IPS-18a (cell line): ENCODE data around the gene RAC3.

ENCODE experiments used
- H3K27ac ChIP-seq: one replicate; pipeline ENCODE4 v1.5.1; 2013; ENCODE audit warnings: low read length
- H3K27me3 ChIP-seq: one replicate; pipeline ENCODE4 v1.6.1; 2013; ENCODE audit warnings: mild to moderate bottlenecking, low read length; ENCODE audit not compliant: control insufficient read depth, insufficient read depth
- H3K36me3 ChIP-seq: one replicate; pipeline ENCODE4 v1.6.1; 2013; ENCODE audit warnings: low read depth, low read length; ENCODE audit not compliant: control insufficient read depth
- H3K4me1 ChIP-seq: one replicate; pipeline ENCODE4 v1.6.1; 2013; ENCODE audit warnings: low read depth, low read length; ENCODE audit not compliant: control insufficient read depth
- H3K4me3 ChIP-seq: one replicate; pipeline ENCODE4 v1.5.1; 2013; ENCODE audit warnings: low read length
- H3K9ac ChIP-seq: one replicate; pipeline ENCODE4 v1.6.1; 2013; ENCODE audit warnings: mild to moderate bottlenecking, low read length, moderate library complexity
- H3K9me3 ChIP-seq: one replicate; pipeline ENCODE4 v1.6.1; 2013; ENCODE audit warnings: low read depth, low read length; ENCODE audit not compliant: control insufficient read depth

Gene RAC3

GRCh38 chr17:82050761-82051641, 19.5 kb downstream of the RAC3 start:
- Histone ChIP-seq H3K27me3 (no peaks in the 10 kb centered on the region), H3K27ac (no peak overlapping the region), H3K9ac (no peak overlapping the region)

DNA sequence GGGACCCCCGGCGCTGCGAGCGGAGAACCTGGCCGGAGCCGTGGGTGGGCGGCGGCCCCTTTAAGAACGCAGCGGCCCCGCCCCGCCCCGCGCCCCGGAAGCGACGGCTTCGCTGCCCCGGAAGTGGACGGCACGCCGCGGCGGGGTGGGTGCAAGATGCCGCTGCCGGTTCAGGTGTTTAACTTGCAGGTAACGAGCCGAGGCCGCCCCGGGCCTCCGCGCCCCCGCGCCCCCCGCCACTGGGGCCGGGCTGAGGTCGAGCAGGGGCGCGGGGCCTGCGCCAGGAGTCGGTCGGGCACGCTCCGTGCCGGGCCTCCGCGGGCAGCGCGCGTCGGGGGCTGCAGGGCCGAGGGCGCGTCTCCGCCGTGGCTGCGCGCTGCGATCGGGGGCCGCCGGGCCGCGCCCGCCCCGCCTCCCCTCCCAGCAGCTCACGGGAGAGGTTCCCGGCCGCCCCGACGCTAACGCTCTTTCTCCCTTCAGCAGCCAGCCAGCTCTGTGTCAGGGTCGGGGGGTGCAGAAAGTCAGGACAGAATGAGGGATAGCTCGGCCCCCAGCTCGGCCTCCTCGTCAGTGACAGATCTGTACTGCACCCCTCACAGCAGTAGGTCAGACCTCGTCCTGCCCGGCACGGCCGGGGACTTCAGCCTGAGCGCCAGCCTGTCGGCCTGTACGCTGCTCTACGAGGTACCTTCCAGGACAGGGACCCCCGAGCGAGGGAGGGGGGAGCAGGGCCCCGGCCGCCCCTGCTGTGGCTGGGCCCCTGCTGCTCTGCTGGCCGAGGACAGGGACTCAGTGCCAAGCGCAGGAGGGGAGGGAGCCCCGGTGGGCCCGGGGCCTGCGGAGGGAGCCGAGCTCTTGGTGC, 20.5 kb downstream of the RAC3 start, which contains the start of the genes GPS1 and RFNG:
TSS of gene GPS1 (plus strand) at position 123 of the 862 bp plus-strand sequence. CDS start at position 157, 34 bp downstream.
TSS of gene RFNG (minus strand) at position 36 of the 862 bp plus-strand sequence. CDS start 45 bp downstream, outside the sequence.
- H3K4me1 ChIP-seq = no peaks in the 10 kb centered on the region
- peak within 1 kb of the TSS; percentile 62 for H3K9ac ChIP-seq
- H3K27me3 ChIP-seq = no peaks in the 10 kb centered on the region
- peak within 1 kb of the TSS; percentile 85 for H3K4me3 ChIP-seq
- H3K27ac ChIP-seq = no peak within 1 kb of the TSS
- H3K36me3 ChIP-seq = peaks cover 35% of the 10 kb centered on the region
- no peaks in the 10 kb centered on the region for H3K9me3 ChIP-seq

More at GRCh38 chr17:82050761-82051641, 19.5 kb downstream of the RAC3 start:
- Histone ChIP-seq H3K9me3 (no peaks in the 10 kb centered on the region), H3K4me1 (no peaks in the 10 kb centered on the region), H3K36me3 (peaks cover 25% of the 10 kb centered on the region), H3K4me3 (peak overlapping the region; percentile 52)

DNA sequence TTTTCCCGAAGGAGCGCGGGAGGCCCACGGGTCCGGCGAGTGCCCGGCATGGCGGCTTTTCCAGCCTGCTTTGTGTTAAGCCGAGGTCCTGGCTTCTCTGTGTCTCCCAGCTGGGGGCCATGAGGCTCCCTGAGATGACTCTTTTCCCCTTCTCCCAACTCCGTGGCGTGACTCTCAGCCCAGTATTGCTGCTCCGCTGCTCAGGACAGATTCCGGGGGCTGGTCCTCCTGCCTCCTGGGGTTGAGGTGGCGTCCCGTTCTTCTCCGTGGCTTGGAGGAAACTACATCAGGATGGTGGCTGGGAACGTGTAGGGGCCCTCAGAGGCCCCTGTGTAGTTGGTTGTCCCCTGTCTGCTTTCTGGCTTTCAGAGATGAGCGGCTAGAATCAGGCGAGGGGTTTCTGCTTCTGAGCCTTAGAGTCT, 21.2 kb downstream of the RAC3 start:
- H3K36me3 ChIP-seq = peaks cover 36% of the 10 kb centered on the region
- no peak overlapping the region for H3K27ac ChIP-seq
- H3K9ac ChIP-seq = peak overlapping the region; percentile 62
- H3K4me1 ChIP-seq = no peaks in the 10 kb centered on the region
- H3K27me3 ChIP-seq = no peaks in the 10 kb centered on the region
- H3K4me3 ChIP-seq = peak overlapping the region; percentile 85
- H3K9me3 ChIP-seq = no peaks in the 10 kb centered on the region

GRCh38 chr17:82053130-82053529, 21.7 kb downstream of the RAC3 start:
- Histone ChIP-seq H3K4me3 (peak overlapping the region; percentile 85), H3K27me3 (no peaks in the 10 kb centered on the region), H3K4me1 (no peaks in the 10 kb centered on the region), H3K36me3 (peaks cover 38% of the 10 kb centered on the region), H3K27ac (no peak overlapping the region), H3K9ac (no peak overlapping the region), H3K9me3 (no peaks in the 10 kb centered on the region)

DNA sequence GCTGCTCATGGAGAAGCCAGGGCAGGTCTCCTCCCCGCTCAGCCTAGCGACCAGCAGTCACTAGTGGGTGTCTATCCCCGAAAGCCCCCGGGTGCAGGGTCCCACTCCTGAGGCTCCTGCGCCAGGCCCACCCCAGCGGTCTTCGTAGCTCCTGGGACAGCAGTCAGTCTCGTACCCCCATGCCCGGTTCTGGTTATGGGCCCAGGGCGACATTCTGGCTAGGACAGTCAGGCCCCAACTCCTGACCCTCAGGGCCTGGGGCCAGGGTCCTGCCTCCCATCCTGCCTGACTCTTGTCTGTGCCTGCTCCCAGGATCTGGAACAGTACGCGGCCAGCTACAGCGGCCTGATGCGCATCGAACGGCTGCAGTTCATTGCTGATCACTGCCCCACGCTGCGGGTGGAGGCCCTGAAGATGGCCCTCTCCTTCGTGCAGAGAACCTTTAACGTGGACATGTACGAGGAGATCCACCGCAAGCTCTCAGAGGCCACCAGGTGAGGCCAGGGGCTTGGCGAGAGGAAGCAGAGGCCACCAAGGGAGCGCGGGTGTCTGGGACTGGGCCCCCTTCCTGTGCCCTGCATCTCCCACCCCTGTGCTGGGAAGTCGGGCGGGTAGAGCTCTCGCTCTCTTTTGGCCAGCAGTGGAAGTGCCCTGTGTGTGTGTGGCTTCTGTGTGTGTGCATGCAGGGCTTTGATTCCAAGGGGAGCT, 22.2 kb downstream of the RAC3 start:
- H3K9me3 ChIP-seq = no peaks in the 10 kb centered on the region
- peaks cover 42% of the 10 kb centered on the region for H3K36me3 ChIP-seq
- H3K9ac ChIP-seq = no peak overlapping the region
- no peak overlapping the region for H3K27ac ChIP-seq
- no peaks in the 10 kb centered on the region for H3K4me1 ChIP-seq
- no peaks in the 10 kb centered on the region for H3K27me3 ChIP-seq
- H3K4me3 ChIP-seq = no peak overlapping the region

DNA sequence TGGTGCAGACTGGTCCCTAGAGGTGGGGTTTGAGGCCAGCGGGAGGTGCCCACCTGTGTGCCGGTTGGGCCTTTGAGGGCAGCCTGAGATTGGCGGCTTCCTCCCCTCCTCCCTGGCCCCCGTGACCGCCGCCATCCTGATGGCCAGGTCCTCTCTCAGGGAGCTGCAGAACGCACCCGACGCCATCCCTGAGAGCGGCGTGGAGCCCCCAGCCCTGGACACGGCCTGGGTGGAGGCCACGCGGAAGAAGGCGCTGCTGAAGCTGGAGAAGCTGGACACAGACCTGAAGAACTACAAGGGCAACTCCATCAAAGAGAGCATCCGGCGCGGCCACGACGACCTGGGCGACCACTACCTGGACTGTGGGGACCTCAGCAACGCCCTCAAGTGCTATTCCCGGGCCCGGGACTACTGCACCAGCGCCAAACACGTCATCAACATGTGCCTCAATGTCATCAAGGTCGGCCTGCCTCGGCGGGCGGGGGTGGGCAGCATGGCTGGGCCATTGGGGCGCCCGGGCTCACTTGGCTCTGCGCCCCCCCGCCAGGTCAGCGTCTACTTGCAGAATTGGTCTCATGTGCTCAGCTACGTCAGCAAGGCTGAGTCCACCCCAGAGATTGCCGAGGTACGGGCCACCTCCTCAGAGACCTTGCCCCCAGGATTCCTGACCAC, 23.0 kb downstream of the RAC3 start:
- Histone ChIP-seq H3K9me3 (no peaks in the 10 kb centered on the region), H3K27me3 (no peaks in the 10 kb centered on the region), H3K4me1 (no peaks in the 10 kb centered on the region), H3K4me3 (no peak overlapping the region), H3K36me3 (peaks cover 43% of the 10 kb centered on the region), H3K9ac (no peak overlapping the region), H3K27ac (no peak overlapping the region)

DNA sequence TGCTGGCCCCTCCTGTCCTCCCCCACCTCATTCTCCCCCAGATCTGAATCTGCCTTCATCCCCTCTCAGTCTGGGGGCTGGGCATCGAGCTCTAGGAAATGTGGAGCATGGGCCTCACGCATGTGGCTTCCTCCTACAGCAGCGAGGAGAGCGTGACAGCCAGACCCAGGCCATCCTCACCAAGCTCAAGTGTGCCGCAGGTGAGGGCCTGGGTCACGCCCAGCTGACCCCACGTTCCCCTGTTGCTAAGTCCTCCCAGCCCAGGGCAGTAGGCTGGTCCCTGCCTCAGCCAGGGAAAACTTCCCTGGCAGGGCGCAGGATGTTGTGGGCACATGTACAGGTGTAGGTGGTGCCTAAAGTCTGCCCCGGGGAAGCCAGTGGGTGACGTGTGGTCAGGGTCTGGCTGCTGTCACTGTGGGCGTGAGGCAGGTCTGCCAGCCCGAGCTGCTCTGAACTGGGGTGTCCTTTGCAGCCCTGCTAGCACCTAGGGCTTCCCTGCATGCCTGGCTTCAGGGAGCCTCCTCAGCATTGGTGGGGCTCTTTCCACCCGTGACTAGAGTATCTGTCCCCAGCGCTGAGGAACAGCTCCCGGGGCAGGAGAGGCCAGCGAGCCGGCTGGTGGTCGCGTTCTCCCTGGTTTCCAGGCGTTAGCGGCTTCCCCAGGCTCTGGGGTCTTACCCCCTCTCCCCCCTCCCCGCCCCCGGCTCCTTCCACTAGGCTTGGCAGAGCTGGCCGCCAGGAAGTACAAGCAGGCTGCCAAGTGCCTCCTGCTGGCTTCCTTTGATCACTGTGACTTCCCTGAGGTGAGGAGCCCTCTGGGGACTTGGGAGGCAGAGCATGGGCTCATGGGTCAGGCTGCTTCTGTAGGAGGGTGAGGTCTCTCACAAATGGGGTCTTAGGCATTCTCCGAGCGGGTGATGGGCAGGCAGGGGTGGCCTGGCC, 23.8 kb downstream of the RAC3 start:
- Histone ChIP-seq H3K27me3 (no peaks in the 10 kb centered on the region), H3K4me3 (no peak overlapping the region), H3K9ac (no peak overlapping the region), H3K36me3 (peaks cover 49% of the 10 kb centered on the region), H3K4me1 (no peaks in the 10 kb centered on the region), H3K9me3 (no peaks in the 10 kb centered on the region), H3K27ac (no peak overlapping the region)

DNA sequence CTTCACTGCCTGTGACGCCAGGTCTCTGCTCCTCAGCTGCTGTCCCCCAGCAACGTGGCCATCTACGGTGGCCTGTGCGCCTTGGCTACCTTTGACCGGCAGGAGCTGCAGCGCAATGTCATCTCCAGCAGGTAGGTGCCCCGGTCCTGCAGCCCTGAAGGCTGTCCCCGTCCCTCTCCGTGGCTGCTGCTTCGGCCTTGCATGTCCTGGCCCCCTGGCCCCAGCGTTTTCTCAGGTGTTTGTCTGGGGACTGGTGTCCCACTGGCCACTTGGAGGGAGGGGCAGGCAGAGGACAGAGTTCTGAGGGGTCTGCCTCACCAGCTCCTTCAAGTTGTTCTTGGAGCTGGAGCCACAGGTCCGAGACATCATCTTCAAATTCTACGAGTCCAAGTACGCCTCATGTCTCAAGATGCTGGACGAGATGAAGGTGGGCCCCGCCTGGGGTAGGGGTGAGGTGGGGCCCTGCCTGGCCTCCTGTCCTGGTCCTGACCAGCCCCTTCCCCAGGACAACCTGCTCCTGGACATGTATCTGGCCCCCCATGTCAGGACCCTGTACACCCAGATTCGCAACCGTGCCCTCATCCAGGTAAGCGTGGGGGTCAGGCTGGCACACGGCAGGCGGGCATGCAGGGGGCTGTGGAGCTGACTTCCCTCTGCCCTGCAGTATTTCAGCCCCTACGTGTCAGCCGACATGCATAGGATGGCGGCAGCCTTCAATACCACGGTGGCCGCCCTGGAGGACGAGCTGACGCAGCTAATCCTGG, 24.7 kb downstream of the RAC3 start:
- H3K9me3 ChIP-seq = no peaks in the 10 kb centered on the region
- H3K4me3 ChIP-seq = no peak overlapping the region
- H3K36me3 ChIP-seq = peaks cover 57% of the 10 kb centered on the region
- H3K27ac ChIP-seq = no peak overlapping the region
- no peak overlapping the region for H3K9ac ChIP-seq
- no peaks in the 10 kb centered on the region for H3K27me3 ChIP-seq
- H3K4me1 ChIP-seq = no peaks in the 10 kb centered on the region

DNA sequence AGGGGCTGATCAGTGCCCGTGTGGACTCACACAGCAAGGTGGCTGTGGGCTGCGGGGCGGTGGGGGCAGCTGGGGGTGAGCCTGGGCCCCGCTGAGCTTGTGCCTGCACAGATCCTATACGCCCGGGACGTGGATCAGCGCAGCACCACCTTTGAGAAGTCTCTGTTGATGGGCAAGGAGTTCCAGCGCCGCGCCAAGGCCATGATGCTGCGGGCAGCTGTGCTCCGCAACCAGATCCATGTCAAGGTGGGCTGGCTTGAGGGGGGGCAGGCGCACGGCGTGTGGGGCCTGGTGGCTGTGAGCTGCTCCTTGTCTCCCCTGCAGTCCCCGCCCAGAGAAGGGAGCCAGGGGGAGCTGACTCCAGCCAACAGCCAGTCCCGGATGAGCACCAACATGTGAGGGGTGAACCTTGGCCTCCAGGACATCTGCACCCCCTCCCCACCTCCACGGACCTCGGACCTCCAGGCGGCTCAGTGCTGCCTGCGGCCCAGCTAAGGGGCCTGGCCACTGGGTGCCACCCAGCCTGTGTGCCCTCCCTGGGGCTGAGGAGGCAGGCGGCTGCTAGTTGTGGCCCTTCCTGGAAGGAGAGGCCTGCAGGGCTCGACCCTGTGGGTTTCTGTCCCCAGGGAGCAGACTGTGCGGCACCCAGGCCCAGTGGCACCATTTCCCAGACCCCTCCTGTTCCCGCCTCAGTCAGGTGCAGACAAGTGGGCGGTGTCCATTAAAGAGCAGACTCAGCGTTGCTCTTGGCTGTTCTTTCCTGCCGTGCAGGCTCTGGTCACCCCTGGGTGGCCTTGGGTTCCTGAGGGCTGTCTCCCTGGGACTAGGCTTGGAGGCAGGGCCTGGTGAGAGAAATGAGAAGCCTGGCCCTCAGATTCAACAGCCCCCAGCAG, 25.5 kb downstream of the RAC3 start:
- H3K36me3 ChIP-seq = peaks cover 63% of the 10 kb centered on the region
- no peaks in the 10 kb centered on the region for H3K9me3 ChIP-seq
- H3K27me3 ChIP-seq = no peaks in the 10 kb centered on the region
- no peak overlapping the region for H3K9ac ChIP-seq
- H3K4me3 ChIP-seq = no peak overlapping the region
- H3K27ac ChIP-seq = no peak overlapping the region
- H3K4me1 ChIP-seq = no peaks in the 10 kb centered on the region
